Suprapubic skin (tissue), 4 donors: ENCODE measurements around the gene LINC01488. TPM values are rescaled to one million over a fixed set of nuclear protein-coding genes. Genes with fewer than 3 reads are reported as not detected.

Source experiments
- DNase-seq, 2 donors: peaks; one replicate each; pipeline ENCODE4 v3.0.0-alpha.2; 2019; ENCODE audit warnings: low spot score in 2 of 2
- H3K27ac ChIP-seq: fragments of 200-600 bp; sonication (generic); one replicate; pipeline ENCODE4 v1.5.1; 2019
- H3K27me3 ChIP-seq: fragments of 200-600 bp; sonication (generic); one replicate; pipeline ENCODE4 v1.5.1; 2019
- H3K36me3 ChIP-seq: fragments of 200-600 bp; sonication (generic); one replicate; pipeline ENCODE4 v1.5.1; 2019
- H3K4me1 ChIP-seq: fragments of 200-600 bp; sonication (generic); one replicate; pipeline ENCODE4 v1.5.1; 2019
- H3K4me3 ChIP-seq: fragments of 200-600 bp; sonication (generic); one replicate; pipeline ENCODE4 v1.5.1; 2019; ENCODE audit warnings: mild to moderate bottlenecking
- H3K9me3 ChIP-seq: fragments of 200-600 bp; sonication (generic); one replicate; pipeline ENCODE4 v1.5.1; 2019
- CTCF ChIP-seq, 2 donors: fragments of 200-600 bp in 1 of 2; fragments of 450-650 bp in 1 of 2; sonication (generic) in 1 of 2; IDR thresholded peaks; one replicate each; pipeline ENCODE4 v1.5.1; 2016 to 2019; ENCODE audit warnings: antibody characterized with exemption in 2 of 2, mild to moderate bottlenecking in 1 of 2, moderate library complexity in 1 of 2
- EP300 ChIP-seq: sonication (generic); formaldehyde crosslinking; IDR thresholded peaks from one replicate; pipeline ENCODE4 v1.6.1; 2017; ENCODE audit warnings: antibody characterized with exemption
- POLR2A ChIP-seq, 2 donors: fragments of 450-650 bp; IDR thresholded peaks; one replicate each; pipeline ENCODE4 v1.6.1; 2017; ENCODE audit warnings: antibody characterized with exemption in 2 of 2, mild to moderate bottlenecking in 2 of 2, moderate library complexity in 2 of 2
- POLR2AphosphoS5 ChIP-seq, 3 donors: sonication (generic); formaldehyde crosslinking; IDR thresholded peaks; one replicate each; pipeline ENCODE4 v1.6.1; 2017; ENCODE audit warnings: antibody characterized with exemption in 3 of 3
- WGBS: methylation state at CpG from one replicate; pipeline ENCODE4 v1.1.5; 2018; 5-methylcytosine and 5-hydroxymethylcytosine counted together
- total RNA-seq, 4 donors: library from RNA; depleted of rRNA; stranded (reverse); fragments of >200 nt; gene quantifications; one replicate each; pipeline ENCODE4 v1.1.0, GENCODE V29; 2016

LINC01488 gene
- total RNA-seq, 4 donors from 2014 or later = not detected

DNA sequence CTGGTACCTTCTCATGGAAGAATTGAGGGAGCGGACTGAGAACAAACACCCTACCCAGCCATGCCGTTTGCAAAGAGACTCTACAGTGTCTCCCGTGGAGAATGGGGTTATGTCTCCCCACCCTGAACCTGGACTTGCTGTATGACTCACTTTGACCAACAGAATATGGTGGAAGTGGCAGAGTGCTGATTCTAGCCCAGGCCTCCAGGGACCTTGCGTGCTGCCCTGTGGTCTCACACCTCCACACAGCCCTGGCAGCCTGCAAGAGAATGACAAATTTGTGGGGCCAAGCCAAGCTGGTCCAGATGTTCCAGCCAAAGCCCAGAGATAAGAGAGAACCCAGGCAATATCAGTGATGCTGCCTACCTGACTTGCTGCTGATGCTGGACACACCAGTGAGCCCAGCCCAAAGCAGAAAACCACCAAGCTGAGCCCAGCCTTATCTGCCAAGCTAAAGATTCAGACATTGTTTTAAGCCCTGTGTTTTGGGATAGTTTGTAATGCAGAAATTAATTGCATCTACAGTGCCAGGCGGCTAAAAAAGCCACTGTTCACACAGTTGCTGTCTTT is 8.1 kb upstream of the LINC01488 start:
- H3K9me3 ChIP-seq = no peaks in the 10 kb centered on the region
- no peak overlapping the region for H3K4me3 ChIP-seq
- H3K4me1 ChIP-seq = peaks cover 10% of the 10 kb centered on the region
- H3K36me3 ChIP-seq = no peaks in the 10 kb centered on the region
- no peaks in the 10 kb centered on the region for H3K27me3 ChIP-seq
- no peak overlapping the region for H3K27ac ChIP-seq
- WGBS = 97% methylated on average over 5 of the region's 5 CpGs
- TF ChIP-seq POLR2AphosphoS5 (IDR thresholded peaks at IDR 0.05) = no peak
- no peak for TF ChIP-seq EP300
- TF ChIP-seq CTCF (IDR thresholded peaks at IDR 0.05) = no peak
- no peak for TF ChIP-seq POLR2A (IDR thresholded peaks at IDR 0.05)
- no peak for DNase-seq

GRCh38 chr11:69474736-69475135 is 6.7 kb upstream of the LINC01488 start:
- TF ChIP-seq POLR2AphosphoS5 (IDR thresholded peaks at IDR 0.05) (no peak), POLR2A (IDR thresholded peaks at IDR 0.05) (no peak), CTCF (IDR thresholded peaks at IDR 0.05) (no peak), EP300 (no peak)
- DNase-seq = no peak
- Histone ChIP-seq H3K4me1 (peaks cover 15% of the 10 kb centered on the region), H3K4me3 (no peak overlapping the region), H3K27ac (no peak overlapping the region), H3K9me3 (no peaks in the 10 kb centered on the region), H3K36me3 (no peaks in the 10 kb centered on the region), H3K27me3 (no peaks in the 10 kb centered on the region)
- WGBS = 91% methylated on average over 9 of the region's 9 CpGs

- WGBS = 94% methylated on average over 15 of the region's 19 CpGs
- H3K9me3 ChIP-seq = no peaks in the 10 kb centered on the region
- H3K4me1 ChIP-seq = peaks cover 20% of the 10 kb centered on the region
- H3K27ac ChIP-seq = no peak overlapping the region
- no peak for DNase-seq
- no peaks in the 10 kb centered on the region for H3K27me3 ChIP-seq
- H3K4me3 ChIP-seq = no peak overlapping the region
- TF ChIP-seq POLR2A (IDR thresholded peaks at IDR 0.05) = no peak
- TF ChIP-seq POLR2AphosphoS5 (IDR thresholded peaks at IDR 0.05) = no peak
- no peak for TF ChIP-seq EP300
- TF ChIP-seq CTCF (IDR thresholded peaks at IDR 0.05) = no peak
- H3K36me3 ChIP-seq = no peaks in the 10 kb centered on the region
Observed at GRCh38 chr11:69475141-69475865, 6.2 kb upstream of the LINC01488 start.

GRCh38 chr11:69475866-69476471 is 5.5 kb upstream of the LINC01488 start:
- WGBS = 79% methylated on average over 18 of the region's 24 CpGs

More at GRCh38 chr11:69475866-69476471, 5.5 kb upstream of the LINC01488 start:
- H3K36me3 ChIP-seq = no peaks in the 10 kb centered on the region
- H3K4me3 ChIP-seq = no peak overlapping the region
- H3K27ac ChIP-seq = no peak overlapping the region
- no peak for DNase-seq
- TF ChIP-seq POLR2AphosphoS5 (IDR thresholded peaks at IDR 0.05) (no peak), POLR2A (IDR thresholded peaks at IDR 0.05) (no peak), EP300 (no peak), CTCF (IDR thresholded peaks at IDR 0.05) (no peak)
- no peaks in the 10 kb centered on the region for H3K27me3 ChIP-seq
- peaks cover 27% of the 10 kb centered on the region for H3K4me1 ChIP-seq
- H3K9me3 ChIP-seq = no peaks in the 10 kb centered on the region
